ENCODE measurements around the gene CHMP4A. TPM values are rescaled to one million over a fixed set of nuclear protein-coding genes. Genes with fewer than 3 reads are reported as not detected.

Gene CHMP4A
- total RNA-seq, 1 donor from 2014 or later: 32.4 TPM

- Mint-ChIP-seq H3K36me3 (ENCODE audit: unreplicated experiment) (no peaks in the 10 kb centered on the region), H3K9me3 (ENCODE audit: unreplicated experiment) (peaks cover 5% of the 10 kb centered on the region), H3K27me3 (ENCODE audit: unreplicated experiment) (peaks cover 3% of the 10 kb centered on the region), H3K4me1 (ENCODE audit: low read depth, unreplicated experiment) (no peaks in the 10 kb centered on the region), H3K27ac (ENCODE audit: unreplicated experiment) (peak within 1 kb of the TSS; percentile 68), H3K4me3 (ENCODE audit: unreplicated experiment) (peak within 1 kb of the TSS; percentile 85)
- DNase-seq: peak; percentile 93
- no peak for TF ChIP-seq CTCF (IDR thresholded peaks at IDR 0.05; ENCODE audit: partially characterized antibody, unreplicated experiment)
These were observed 24.8 kb downstream of the CHMP4A start, which contains the start of gene IPO4 for GRCh38 chr14:24188251-24189058. Gene IPO4 (minus strand): TSS chr14:24188816. CDS start chr14:24188787, 29 bp downstream.

DNA sequence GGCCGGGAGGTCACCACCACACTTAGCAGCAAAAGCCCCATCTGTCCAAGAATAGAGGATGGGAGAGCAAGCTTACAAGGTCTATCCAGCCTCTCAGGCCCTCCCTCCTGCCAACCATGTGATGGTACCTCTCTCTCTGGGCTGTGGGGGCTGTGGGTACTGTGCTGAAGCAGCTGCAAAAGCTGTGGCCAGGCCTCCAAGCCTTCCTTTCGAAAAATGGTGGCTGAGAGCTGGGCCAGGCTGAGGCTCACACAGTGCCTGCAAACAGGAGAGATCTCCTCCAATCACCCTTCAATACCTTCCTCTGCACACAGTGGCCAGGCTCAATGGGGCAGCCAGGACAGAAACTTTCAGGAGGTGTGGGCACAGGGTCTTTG is 25.8 kb downstream of the CHMP4A start:
- Mint-ChIP-seq H3K27ac (ENCODE audit: unreplicated experiment) (no peak overlapping the region), H3K4me1 (ENCODE audit: low read depth, unreplicated experiment) (no peaks in the 10 kb centered on the region), H3K27me3 (ENCODE audit: unreplicated experiment) (peaks cover 3% of the 10 kb centered on the region), H3K36me3 (ENCODE audit: unreplicated experiment) (no peaks in the 10 kb centered on the region), H3K9me3 (ENCODE audit: unreplicated experiment) (peaks cover 3% of the 10 kb centered on the region), H3K4me3 (ENCODE audit: unreplicated experiment) (peak overlapping the region; percentile 85)
- DNase-seq: no peak
- no peak for TF ChIP-seq CTCF (IDR thresholded peaks at IDR 0.05; ENCODE audit: partially characterized antibody, unreplicated experiment)

- TF ChIP-seq CTCF (IDR thresholded peaks at IDR 0.05; ENCODE audit: partially characterized antibody, unreplicated experiment): no peak
- Mint-ChIP-seq H3K36me3 (ENCODE audit: unreplicated experiment) (no peaks in the 10 kb centered on the region), H3K4me3 (ENCODE audit: unreplicated experiment) (peak overlapping the region; percentile 67), H3K27ac (ENCODE audit: unreplicated experiment) (no peak overlapping the region), H3K27me3 (ENCODE audit: unreplicated experiment) (peaks cover 3% of the 10 kb centered on the region), H3K4me1 (ENCODE audit: low read depth, unreplicated experiment) (no peaks in the 10 kb centered on the region), H3K9me3 (ENCODE audit: unreplicated experiment) (peaks cover 3% of the 10 kb centered on the region)
- DNase-seq: no peak
These were observed 26.3 kb downstream of the CHMP4A start for GRCh38 chr14:24186831-24187538.

DNA sequence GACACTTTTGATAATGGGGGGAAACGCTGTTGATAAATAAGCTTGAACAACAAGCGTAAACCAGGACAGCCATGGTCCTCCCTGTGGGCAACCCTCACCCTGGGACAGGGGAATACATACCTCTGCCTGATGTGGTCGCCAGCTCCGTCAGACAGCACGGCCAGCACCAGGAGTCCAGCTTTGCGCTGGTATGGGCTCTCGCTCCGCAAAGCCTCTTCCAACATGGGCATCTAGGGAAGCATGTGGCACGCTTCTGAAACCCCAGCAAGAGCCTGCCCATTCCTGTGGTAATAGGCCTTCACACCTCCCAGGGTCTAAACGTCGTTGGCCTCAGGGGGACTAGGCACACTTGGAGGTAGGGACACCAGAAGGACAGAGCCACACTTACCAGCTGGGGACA is 27.5 kb downstream of the CHMP4A start:
- no peak overlapping the region for H3K27ac Mint-ChIP-seq (ENCODE audit: unreplicated experiment)
- peaks cover 3% of the 10 kb centered on the region for H3K9me3 Mint-ChIP-seq (ENCODE audit: unreplicated experiment)
- no peak overlapping the region for H3K4me3 Mint-ChIP-seq (ENCODE audit: unreplicated experiment)
- H3K27me3 Mint-ChIP-seq (ENCODE audit: unreplicated experiment): peaks cover 7% of the 10 kb centered on the region
- peaks cover 2% of the 10 kb centered on the region for H3K4me1 Mint-ChIP-seq (ENCODE audit: low read depth, unreplicated experiment)
- no peak for TF ChIP-seq CTCF (IDR thresholded peaks at IDR 0.05; ENCODE audit: partially characterized antibody, unreplicated experiment)
- H3K36me3 Mint-ChIP-seq (ENCODE audit: unreplicated experiment): no peaks in the 10 kb centered on the region
- DNase-seq: no peak

DNA sequence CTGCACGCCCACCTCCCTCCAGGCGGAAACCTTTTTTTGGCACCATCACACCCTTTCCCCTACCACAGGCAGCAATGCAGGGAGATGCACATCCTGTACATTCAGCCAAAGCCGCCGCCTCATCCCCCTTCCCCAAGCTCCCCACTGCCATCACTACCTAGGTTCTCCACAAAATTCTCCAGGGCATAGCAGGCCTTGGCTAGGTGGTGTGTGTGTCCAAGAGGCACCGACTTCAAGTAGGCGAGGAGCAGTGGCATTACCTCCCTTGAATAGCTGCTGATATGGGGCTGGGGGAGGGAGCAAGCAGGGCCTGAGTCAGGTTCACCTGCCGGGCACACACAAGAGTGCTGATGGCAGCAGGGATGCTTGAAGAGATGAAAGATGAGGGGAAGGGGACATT is 28.3 kb downstream of the CHMP4A start:
- H3K27me3 Mint-ChIP-seq (ENCODE audit: unreplicated experiment): peaks cover 8% of the 10 kb centered on the region
- no peak overlapping the region for H3K4me3 Mint-ChIP-seq (ENCODE audit: unreplicated experiment)
- no peak for TF ChIP-seq CTCF (IDR thresholded peaks at IDR 0.05; ENCODE audit: partially characterized antibody, unreplicated experiment)
- peaks cover 4% of the 10 kb centered on the region for H3K9me3 Mint-ChIP-seq (ENCODE audit: unreplicated experiment)
- no peak overlapping the region for H3K27ac Mint-ChIP-seq (ENCODE audit: unreplicated experiment)
- no peak for DNase-seq
- peaks cover 2% of the 10 kb centered on the region for H3K4me1 Mint-ChIP-seq (ENCODE audit: low read depth, unreplicated experiment)
- no peaks in the 10 kb centered on the region for H3K36me3 Mint-ChIP-seq (ENCODE audit: unreplicated experiment)

Measured in glutamatergic neuron (in vitro differentiated cells).